NCI-H1417 (cell line): ENCODE data around the gene MMP12.
"Not testable (repeated sequence)": the region's sequence is repeated elsewhere in the genome, so short reads cannot be mapped to it uniquely, and the experiment has no call there.

Source experiments
- DNase-seq, 3 experiments: peaks; one replicate each; lab custom pipeline; 2025; lab: John Stamatoyannopoulos, UW

The MMP12 gene

GRCh38 chr11:102874852-102875251, at the start of gene MMP12:
MMP12 (minus strand) TSS chr11:102874982; CDS start chr11:102874937, 45 bp downstream.
- DNase-seq, result no peak

DNA sequence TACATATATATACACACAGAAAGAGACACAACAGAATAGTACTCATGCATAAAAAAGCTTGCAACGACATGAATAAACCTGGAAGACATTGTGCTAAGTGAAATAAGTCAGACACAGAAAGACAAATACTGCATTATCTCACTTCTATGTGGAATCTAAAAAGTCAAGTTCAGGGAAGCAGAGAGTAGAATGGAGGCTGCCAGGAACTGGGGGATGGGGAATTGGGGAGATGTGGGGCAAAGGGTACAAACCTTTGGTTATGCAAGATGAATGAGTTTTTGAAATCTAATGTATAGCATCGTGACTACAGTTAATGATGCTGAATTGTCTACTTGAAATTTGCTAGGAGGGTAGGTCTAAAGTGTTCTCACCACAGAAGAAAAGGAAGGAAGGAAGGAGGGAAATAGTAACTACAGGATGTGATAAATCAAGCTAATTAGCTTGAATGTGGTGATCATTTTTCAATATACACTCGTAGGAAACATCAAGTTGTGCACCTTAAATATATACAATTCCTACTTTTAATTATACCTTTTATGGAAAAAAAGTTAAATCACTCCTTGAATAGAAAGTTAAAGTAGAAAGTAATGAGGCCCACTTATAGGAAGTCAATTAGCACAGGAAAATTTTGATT, 46.9 kb upstream of the MMP12 start:
- no peak for DNase-seq

- DNase-seq, result no peak
These were observed 45.4 kb upstream of the MMP12 start for GRCh38 chr11:102920118-102920684.

GRCh38 chr11:102915044-102915375, 40.2 kb upstream of the MMP12 start:
- DNase-seq, result no peak

DNA sequence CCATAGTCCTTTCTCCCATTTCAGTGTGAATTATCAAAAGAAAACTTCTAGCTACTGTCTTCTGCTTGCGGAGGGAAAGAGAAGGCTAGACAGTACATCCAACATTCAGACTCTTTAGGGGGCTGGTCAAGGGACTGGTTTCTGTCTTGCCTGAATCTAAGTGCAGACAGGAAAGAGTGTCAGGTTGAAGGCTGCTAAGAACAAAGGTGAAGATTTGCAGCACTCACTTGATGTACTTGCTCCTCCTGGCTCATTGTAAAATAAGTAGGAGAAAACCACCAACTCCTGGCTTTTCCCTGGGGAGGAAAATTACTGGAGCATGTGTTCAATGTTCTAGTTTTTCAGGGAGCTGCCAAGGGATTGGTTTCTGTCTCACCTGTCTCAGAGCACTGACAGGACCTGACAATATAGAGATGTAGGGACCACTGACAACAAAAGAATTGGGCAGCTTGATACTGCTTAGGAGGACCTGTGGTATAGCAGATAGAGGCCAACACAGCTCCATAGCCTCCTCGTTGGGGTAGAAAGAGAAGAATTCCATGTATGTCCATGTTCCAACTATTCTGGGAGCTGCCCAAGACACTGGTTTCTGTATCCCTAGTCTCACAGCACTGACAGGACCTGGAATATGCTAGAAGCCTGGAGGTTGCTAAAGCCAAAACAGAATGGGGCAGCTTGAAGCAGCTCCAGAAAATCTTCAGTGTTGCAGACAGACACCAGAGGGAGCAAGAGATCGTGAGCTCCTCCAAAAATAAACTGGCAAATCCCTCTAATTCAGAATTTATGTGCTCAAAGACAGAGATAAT, 39.7 kb upstream of the MMP12 start:
- DNase-seq, result peak in 2 of 3 experiments; percentile 3 to 27

DNA sequence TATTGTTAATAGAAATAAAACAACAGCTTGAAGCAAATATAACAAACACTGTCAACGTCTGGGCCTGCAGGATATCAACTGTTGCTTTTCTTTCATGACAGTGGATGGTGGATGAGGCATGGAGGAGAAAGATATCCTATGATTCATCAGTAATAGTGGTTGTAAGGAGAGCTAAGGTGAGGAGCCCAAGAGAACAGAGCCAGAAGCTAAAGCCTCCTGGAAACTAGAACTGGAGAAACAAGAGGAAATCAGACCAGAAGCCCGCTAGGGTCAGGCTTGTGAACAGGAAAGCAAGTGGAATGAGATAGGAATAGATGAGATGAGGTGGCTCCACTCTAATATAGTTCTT, 37.7 kb upstream of the MMP12 start:
- peak in 1 of 3 experiments; percentile 62 for DNase-seq

DNA sequence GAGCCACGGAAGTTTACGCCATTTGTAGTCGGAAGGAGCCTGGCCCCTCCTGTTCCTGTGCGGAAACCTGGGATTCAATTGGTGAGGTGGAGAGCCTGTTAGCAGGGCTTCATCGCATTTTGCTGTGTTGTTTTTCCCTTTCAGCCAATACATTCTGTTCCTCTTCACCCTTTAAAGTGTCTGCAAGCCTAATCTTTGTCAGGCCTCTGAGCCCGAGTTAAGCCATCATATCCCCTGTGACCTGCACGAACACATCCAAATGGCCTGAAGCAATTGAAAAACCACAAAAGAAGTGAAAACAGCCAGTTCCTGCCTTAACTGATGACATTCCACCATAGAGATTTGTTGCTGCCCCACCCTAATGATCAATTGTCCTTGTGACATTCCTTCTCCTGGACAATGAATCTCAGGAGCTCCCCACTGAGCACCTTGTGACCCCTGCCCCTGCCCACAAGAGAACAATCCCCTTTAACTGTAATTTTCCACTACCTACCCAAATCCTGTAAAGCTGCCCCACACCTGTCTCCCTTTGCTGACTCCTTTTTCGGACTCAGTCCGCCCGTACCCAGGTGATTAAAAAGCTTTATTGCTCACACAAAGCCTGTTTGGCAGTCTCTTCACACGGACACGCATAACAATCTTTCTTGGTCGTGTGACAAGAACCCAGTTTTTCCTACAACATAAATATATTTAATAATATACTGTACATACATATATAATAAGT, 37.1 kb upstream of the MMP12 start:
- no peak for DNase-seq

DNA sequence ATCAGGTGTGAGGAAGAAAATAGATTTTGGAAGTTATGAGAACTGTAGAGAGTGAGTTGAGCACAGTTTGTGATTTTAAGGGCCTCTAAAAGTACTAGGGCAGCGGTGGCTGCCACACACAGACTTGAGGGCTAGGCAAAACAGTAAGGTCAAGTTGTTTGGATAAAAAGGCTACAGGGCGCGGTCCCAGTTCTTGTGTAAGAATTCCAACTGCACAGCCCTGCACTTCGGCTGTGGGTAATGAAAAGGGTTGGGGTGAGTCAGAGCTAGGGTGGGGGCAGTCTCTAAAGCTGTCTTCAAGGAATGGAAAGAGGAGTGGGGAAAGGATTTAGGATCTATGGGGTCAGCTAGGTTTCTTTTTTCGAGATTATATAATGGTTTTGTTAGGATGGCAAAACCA, 31.1 kb upstream of the MMP12 start:
- DNase-seq, result not testable (repeated sequence)

- DNase-seq, result not testable (repeated sequence)
These were observed 29.1 kb upstream of the MMP12 start for GRCh38 chr11:102903895-102904294.

DNA sequence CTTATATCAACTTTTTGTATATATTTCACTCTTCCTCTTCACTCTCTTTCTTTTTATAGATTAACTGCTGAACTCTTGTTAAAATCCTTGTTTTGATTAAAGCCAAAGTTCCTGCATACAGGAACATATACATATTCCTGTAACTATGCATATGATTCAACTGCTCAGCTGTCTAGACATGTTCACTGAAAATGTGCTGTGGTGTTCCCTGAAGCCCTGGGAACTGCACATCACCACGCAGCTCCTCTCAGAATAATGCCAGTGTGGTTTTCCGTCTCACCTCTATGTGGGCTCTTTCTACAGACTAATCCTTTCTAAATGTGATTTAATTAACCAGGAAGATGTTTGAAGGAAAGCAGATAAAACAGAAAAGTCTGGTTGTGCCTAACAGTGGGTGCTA, 25.6 kb upstream of the MMP12 start:
- no peak for DNase-seq

DNA sequence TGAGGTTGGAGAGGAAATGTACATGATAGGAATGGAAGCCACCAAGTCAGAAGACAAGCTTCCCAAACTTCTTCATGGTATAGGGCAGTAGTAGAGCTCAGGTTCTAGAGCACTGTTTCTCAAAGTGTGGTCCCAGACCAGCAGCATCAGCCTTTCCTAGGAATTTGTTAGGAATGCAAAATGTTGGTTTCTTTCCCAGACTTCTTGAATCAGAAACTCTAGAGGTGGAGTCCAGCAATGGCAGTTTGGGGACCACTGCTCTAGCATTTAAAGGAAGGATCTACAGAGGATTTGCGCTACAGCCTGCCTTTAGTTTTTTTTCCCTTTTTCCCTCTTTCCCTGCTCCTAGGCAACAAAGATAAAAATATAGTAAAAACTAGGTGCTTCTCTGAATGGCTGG, 17.0 kb upstream of the MMP12 start:
- DNase-seq, result no peak

DNA sequence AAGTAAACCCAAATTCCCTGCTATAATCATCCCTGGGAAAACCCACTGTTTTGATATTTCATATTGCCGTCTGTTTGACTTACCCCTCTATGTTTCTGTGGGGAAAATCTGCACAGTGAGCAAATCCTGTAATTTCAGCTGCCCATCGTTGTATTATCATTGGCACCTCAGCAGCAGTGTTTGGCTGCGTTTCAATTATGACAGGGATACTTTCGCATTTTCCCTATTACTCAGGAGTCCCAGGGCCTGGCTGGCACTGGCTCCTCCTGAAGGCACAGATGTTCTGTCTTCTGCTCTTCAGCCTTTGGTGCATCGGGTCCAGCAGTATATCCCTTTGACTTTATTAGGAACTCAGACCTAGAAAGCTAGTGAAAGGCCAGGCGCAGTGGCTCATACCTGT, 12.2 kb upstream of the MMP12 start:
- no peak for DNase-seq

DNA sequence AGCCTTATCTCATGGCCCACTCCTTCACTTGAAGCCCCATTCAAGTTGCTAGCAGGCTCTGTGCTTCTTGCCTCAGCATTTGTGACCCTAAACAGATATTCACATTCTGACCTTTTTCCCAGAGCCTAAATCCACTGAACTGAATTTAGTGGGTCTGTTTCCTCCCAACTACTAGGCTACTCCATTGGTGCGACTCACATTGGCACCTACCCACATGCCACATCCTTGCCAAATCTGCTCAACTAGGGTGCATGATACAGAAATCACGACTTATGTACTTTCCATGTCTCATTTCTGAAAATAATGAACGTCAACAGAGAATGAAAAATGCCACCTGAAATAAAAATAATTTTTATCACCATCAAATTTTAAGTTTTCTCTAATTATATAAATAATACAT, 8.4 kb upstream of the MMP12 start:
- DNase-seq, result no peak

- DNase-seq, result no peak
These were observed 7.7 kb upstream of the MMP12 start for GRCh38 chr11:102882389-102883024.

DNA sequence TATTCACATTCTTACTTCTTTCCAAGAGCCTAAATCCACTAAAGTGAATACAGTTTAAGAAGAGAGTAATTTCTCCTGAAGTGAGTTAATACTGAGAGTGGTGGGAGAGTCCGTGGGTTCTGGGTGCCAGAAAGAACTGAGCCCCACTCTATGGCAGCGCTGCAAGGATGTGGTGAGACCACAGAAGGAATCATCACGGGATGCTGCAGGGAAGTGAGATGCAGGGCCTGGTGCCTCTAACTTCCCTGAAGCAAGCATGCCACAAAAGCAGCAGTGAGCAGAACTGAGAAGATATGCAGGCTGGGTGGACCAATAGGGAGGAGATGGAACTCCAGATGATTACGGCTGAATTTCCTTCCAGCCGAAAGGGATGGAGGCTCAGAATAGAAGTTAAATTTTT, 5.0 kb upstream of the MMP12 start:
- no peak for DNase-seq

GRCh38 chr11:102878595-102878994, 3.8 kb upstream of the MMP12 start:
- no peak for DNase-seq

GRCh38 chr11:102869354-102869964, 5.3 kb downstream of the MMP12 start:
- DNase-seq, result peak in 1 of 3 experiments; percentile 24

DNA sequence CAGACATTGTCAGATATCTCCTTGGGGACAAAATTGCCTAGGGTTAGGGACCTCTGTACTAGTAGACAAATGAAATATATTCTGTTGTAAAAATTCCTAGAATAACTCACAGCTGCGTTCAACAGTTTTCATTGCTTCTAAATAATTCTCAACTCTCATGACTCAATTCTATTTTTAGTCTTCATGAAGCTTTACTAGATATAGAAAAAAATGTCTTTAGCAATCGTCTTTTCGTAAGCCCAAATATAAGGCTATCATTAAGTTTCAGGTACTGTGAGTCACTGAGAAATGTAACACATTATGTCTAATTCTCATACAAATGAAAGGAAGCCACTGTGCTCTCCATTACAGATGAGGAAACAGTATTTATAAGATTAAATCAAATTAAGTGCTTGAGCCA, 6.4 kb downstream of the MMP12 start:
- DNase-seq, result no peak

GRCh38 chr11:102864724-102865123, 10.1 kb downstream of the MMP12 start:
- no peak for DNase-seq

- no peak for DNase-seq
These were observed 20.8 kb downstream of the MMP12 start for GRCh38 chr11:102853956-102854355.

DNA sequence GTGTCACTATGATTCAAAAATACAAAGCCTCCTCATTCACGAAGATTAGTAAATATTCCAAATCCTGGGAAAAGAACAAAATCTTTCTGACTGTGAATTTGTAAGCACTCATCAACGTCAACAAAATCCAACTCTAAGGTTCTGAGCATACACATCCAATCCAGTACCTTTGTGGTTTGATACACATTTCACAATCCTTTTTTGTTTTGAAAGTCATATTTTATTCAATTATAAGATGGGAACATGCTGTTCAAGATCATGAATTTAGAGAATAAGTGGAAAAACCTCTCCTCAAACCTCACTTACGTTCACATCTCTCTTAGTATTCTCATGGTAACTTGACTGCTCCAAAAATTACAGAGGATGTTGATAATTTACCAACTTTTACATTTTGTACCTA, 21.7 kb downstream of the MMP12 start:
- no peak for DNase-seq
